Fibroblast of lung (primary cell): ENCODE results near the gene TRH. TPM values are rescaled to one million over a fixed set of nuclear protein-coding genes. Genes with fewer than 3 reads are reported as not detected.

Experiments used
- DNase-seq, 2 donors: peaks; one replicate each; pipeline versions ENCODE4 v3.0.0 to v3.0.0-alpha.2; 2010; ENCODE audit warnings: low read depth in 2 of 2
- H2AFZ ChIP-seq: 2 replicates; pipeline ENCODE4 v1.5.1; 2012; ENCODE audit warnings: low read length, control low read depth, inconsistent platforms
- H3K27ac ChIP-seq: 2 replicates; pipeline ENCODE4 v1.5.1; 2011; ENCODE audit warnings: low read length, control low read depth; ENCODE audit not compliant: insufficient read depth
- H3K27me3 ChIP-seq: 2 replicates; pipeline ENCODE4 v1.5.1; 2011; ENCODE audit warnings: mild to moderate bottlenecking, low read length; ENCODE audit not compliant: control insufficient read depth, insufficient read depth
- H3K36me3 ChIP-seq: 2 replicates; pipeline ENCODE4 v1.5.1; 2011; ENCODE audit warnings: low read length; ENCODE audit not compliant: control insufficient read depth, insufficient read depth
- H3K4me1 ChIP-seq: 2 replicates; pipeline ENCODE4 v1.5.1; 2011; ENCODE audit warnings: low read length; ENCODE audit not compliant: control insufficient read depth, insufficient read depth; ENCODE audit errors: extremely low read depth
- H3K4me2 ChIP-seq: 2 replicates; pipeline ENCODE4 v1.5.1; 2011; ENCODE audit warnings: low read length, control low read depth; ENCODE audit not compliant: insufficient read depth; ENCODE audit errors: extremely low read depth
- H3K4me3 ChIP-seq, 4 experiments: fragments of 200-600 bp in 1 of 4; sonication (generic) in 1 of 4; replicated peaks in 1 of 4; 2 replicates each; pipeline ENCODE4 v1.5.1; 2011 to 2016; ENCODE audit warnings: low read length in 4 of 4, low read depth in 3 of 4, mild to moderate bottlenecking in 3 of 4, control low read depth in 2 of 4, inconsistent platforms in 1 of 4, mixed read lengths in 1 of 4; ENCODE audit not compliant: insufficient read depth in 1 of 4; ENCODE audit errors: control extremely low read depth in 1 of 4
- H3K79me2 ChIP-seq: 2 replicates; pipeline ENCODE4 v1.5.1; 2012; ENCODE audit warnings: mild to moderate bottlenecking, low read length, inconsistent platforms; ENCODE audit not compliant: control insufficient read depth, insufficient read depth
- H3K9ac ChIP-seq: 2 replicates; pipeline ENCODE4 v1.5.1; 2011; ENCODE audit warnings: mild to moderate bottlenecking, low read length, control low read depth; ENCODE audit not compliant: insufficient read depth
- H3K9me3 ChIP-seq: 2 replicates; pipeline ENCODE4 v1.5.1; 2012; ENCODE audit warnings: low read depth, low read length; ENCODE audit not compliant: control insufficient read depth, insufficient read depth
- H4K20me1 ChIP-seq: 2 replicates; pipeline ENCODE4 v1.5.1; 2011; ENCODE audit warnings: low read length; ENCODE audit not compliant: control insufficient read depth, insufficient read depth; ENCODE audit errors: extremely low read depth
- EZH2 ChIP-seq: IDR thresholded peaks from 2 replicates; pipeline ENCODE4 v1.5.1; 2012; ENCODE audit warnings: low read length, control low read depth, mild to moderate bottlenecking; ENCODE audit errors: missing control alignments
- polyA plus RNA-seq, 2 donors: library from polyadenylated mRNA; depleted of rRNA in 1 of 2; stranded (reverse) in 1 of 2; unstranded in 1 of 2; fragments of >200 nt; gene quantifications; 2 replicates each; pipeline ENCODE4 v1.2.1, GENCODE V29; 2011 to 2012; ENCODE audit warnings: missing spikeins in 1 of 2
- total RNA-seq: library from RNA; depleted of rRNA; stranded (reverse); fragments of >200 nt; gene quantifications from 2 replicates; pipeline ENCODE4 v1.2.1, GENCODE V29; 2014
- TF ChIP-seq, protein P1 (sequence below), 2 donors: IDR thresholded peaks in 1 of 2; conservative IDR thresholded peaks in 1 of 2; 1 replicate in 1 of 2; 2 replicates in 1 of 2; pipeline ENCODE4 v1.5.1; 2011 to 2012; ENCODE audit warnings: low read length in 2 of 2, control low read depth in 1 of 2, inconsistent platforms in 1 of 2, low read depth in 1 of 2, mild to moderate bottlenecking in 1 of 2

Gene TRH
- total and polyA plus RNA-seq, 2 donors (not counting 1 experiment from before 2014, with no cell fraction given): not detected

DNA sequence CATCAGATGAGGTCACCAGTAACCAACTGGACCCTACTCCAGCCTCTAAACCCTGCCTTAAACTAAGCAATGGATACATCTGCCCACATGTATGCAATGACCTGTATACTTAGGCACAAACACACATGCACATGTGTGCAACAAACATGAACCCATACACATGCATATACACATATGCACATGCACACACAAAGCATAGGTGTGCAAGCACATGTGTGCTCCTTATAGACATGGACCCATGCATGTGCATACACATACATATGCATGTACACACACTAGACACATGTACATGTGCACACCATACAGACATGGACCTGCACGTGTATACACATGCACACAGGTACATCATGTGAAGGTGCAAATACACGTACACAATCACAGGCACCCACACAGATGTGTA, 8.6 kb upstream of the TRH start:
- H3K4me2 ChIP-seq: no peak overlapping the region
- peaks cover 6% of the 10 kb centered on the region for H3K27me3 ChIP-seq
- no peak for DNase-seq
- no peaks in the 10 kb centered on the region for H3K9me3 ChIP-seq
- no peaks in the 10 kb centered on the region for H3K4me1 ChIP-seq
- H3K9ac ChIP-seq: no peak overlapping the region
- H3K36me3 ChIP-seq: no peaks in the 10 kb centered on the region
- no peak overlapping the region for H2AFZ ChIP-seq
- TF ChIP-seq, protein P1, sequence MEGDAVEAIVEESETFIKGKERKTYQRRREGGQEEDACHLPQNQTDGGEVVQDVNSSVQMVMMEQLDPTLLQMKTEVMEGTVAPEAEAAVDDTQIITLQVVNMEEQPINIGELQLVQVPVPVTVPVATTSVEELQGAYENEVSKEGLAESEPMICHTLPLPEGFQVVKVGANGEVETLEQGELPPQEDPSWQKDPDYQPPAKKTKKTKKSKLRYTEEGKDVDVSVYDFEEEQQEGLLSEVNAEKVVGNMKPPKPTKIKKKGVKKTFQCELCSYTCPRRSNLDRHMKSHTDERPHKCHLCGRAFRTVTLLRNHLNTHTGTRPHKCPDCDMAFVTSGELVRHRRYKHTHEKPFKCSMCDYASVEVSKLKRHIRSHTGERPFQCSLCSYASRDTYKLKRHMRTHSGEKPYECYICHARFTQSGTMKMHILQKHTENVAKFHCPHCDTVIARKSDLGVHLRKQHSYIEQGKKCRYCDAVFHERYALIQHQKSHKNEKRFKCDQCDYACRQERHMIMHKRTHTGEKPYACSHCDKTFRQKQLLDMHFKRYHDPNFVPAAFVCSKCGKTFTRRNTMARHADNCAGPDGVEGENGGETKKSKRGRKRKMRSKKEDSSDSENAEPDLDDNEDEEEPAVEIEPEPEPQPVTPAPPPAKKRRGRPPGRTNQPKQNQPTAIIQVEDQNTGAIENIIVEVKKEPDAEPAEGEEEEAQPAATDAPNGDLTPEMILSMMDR (conservative IDR thresholded peaks at IDR 0.05 in 1 of 2, IDR thresholded peaks at IDR 0.05 in 1 of 2; ENCODE audit: low read depth in 1 of 2, low read length in 2 of 2): no peak
- no peak for TF ChIP-seq EZH2
- no peak overlapping the region for H3K27ac ChIP-seq
- H3K4me3 ChIP-seq: no peak overlapping the region
- H3K79me2 ChIP-seq: no peaks in the 10 kb centered on the region
- no peaks in the 10 kb centered on the region for H4K20me1 ChIP-seq

DNA sequence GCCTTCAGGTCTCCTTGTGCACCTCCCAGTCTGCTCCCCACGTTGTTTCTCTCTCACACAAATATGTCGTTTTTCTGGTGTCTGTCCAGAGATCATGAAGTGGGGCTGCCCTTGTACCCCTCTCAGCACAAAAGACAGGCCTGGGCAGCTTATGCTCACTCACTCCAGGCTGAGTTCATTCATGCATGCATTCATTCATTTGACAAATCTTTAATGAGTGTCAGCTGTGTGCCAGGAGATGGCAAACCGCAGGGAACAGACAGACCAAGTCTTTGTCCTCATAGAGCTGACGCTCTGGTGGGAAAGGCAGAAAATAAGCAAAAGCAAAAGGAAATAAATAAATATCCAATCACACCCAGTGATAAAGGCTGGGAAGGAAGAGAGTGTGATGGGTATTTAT, 7.6 kb upstream of the TRH start:
- H3K36me3 ChIP-seq: no peaks in the 10 kb centered on the region
- H3K9me3 ChIP-seq: no peaks in the 10 kb centered on the region
- no peak for DNase-seq
- no peak overlapping the region for H3K4me2 ChIP-seq
- no peak overlapping the region for H2AFZ ChIP-seq
- H3K9ac ChIP-seq: no peak overlapping the region
- H4K20me1 ChIP-seq: no peaks in the 10 kb centered on the region
- TF ChIP-seq, protein P1 (conservative IDR thresholded peaks at IDR 0.05 in 1 of 2, IDR thresholded peaks at IDR 0.05 in 1 of 2; ENCODE audit: low read depth in 1 of 2, low read length in 2 of 2): no peak
- TF ChIP-seq EZH2: no peak
- H3K27ac ChIP-seq: no peak overlapping the region
- peaks cover 6% of the 10 kb centered on the region for H3K27me3 ChIP-seq
- H3K4me3 ChIP-seq: no peak overlapping the region
- no peaks in the 10 kb centered on the region for H3K79me2 ChIP-seq
- no peaks in the 10 kb centered on the region for H3K4me1 ChIP-seq

DNA sequence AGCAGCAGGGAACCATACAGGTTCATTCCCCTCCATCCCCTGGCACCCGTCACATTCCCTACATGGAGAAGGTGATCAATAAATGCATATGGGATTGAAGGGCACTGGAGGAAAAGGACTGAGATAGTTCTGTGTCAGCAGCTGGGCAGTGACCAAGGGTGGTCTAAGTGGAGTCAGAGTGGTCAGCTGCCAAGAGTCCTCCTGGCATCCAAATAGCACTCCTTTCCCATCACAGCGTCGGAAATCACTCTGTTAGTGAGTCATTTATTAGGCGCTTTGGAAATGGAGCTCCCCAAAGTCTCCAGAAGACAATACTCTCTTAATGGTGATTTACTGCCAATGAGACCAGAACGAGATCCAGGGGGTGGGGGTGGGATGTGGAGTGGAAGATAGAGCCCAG, 6.8 kb upstream of the TRH start:
- H3K79me2 ChIP-seq: no peaks in the 10 kb centered on the region
- peaks cover 8% of the 10 kb centered on the region for H3K27me3 ChIP-seq
- H2AFZ ChIP-seq: no peak overlapping the region
- no peaks in the 10 kb centered on the region for H3K36me3 ChIP-seq
- no peaks in the 10 kb centered on the region for H3K9me3 ChIP-seq
- H4K20me1 ChIP-seq: no peaks in the 10 kb centered on the region
- H3K4me3 ChIP-seq: no peak overlapping the region
- TF ChIP-seq, protein P1 (conservative IDR thresholded peaks at IDR 0.05 in 1 of 2, IDR thresholded peaks at IDR 0.05 in 1 of 2; ENCODE audit: low read depth in 1 of 2, low read length in 2 of 2): no peak
- TF ChIP-seq EZH2: no peak
- no peak overlapping the region for H3K9ac ChIP-seq
- no peak overlapping the region for H3K4me2 ChIP-seq
- H3K27ac ChIP-seq: no peak overlapping the region
- no peak for DNase-seq
- no peaks in the 10 kb centered on the region for H3K4me1 ChIP-seq
